Thoracic aorta (tissue), 2 donors: Measurements from ENCODE around the gene SRSF7. TPM values are rescaled to one million over a fixed set of nuclear protein-coding genes. Genes with fewer than 3 reads are reported as not detected.

Experiments used
- ATAC-seq: fragments of 150-250 bp; one replicate; pipeline ENCODE4 v1.8.0; 2017; ENCODE audit warnings: low read depth; ENCODE audit not compliant: insufficient number of reproducible peaks, low FRiP score
- DNase-seq: peaks from one replicate; pipeline ENCODE4 v3.0.0-alpha.2; 2020; ENCODE audit warnings: low spot score
- H3K27ac ChIP-seq, 2 donors: fragments of 200-600 bp; sonication (generic); 1 replicate in 1 of 2; 2 replicates in 1 of 2; pipeline ENCODE4 v1.5.1; 2016; ENCODE audit warnings: mild to moderate bottlenecking in 2 of 2, moderate library complexity in 2 of 2
- H3K27me3 ChIP-seq: fragments of 200-600 bp; sonication (generic); replicated peaks from 2 replicates; pipeline ENCODE4 v1.6.0; 2016; ENCODE audit warnings: mild to moderate bottlenecking; ENCODE audit not compliant: insufficient read depth
- H3K36me3 ChIP-seq: fragments of 200-600 bp; sonication (generic); one replicate; pipeline ENCODE4 v1.5.1; 2016
- H3K4me1 ChIP-seq, 2 donors: fragments of 200-600 bp; sonication (generic); 1 replicate in 1 of 2; 2 replicates in 1 of 2; pipeline versions ENCODE4 v1.5.1 to v1.6.0; 2016; ENCODE audit warnings: low read depth in 2 of 2, mild to moderate bottlenecking in 1 of 2; ENCODE audit not compliant: control insufficient read depth in 1 of 2
- H3K4me3 ChIP-seq: fragments of 200-600 bp; sonication (generic); 2 replicates; pipeline ENCODE4 v1.5.1; 2016; ENCODE audit warnings: mild to moderate bottlenecking
- H3K9me3 ChIP-seq: fragments of 200-600 bp; sonication (generic); 2 replicates; pipeline ENCODE4 v1.5.1; 2016
- CTCF ChIP-seq: fragments of 200-600 bp; sonication (generic); IDR thresholded peaks from one replicate; pipeline ENCODE4 v1.5.1; 2019; ENCODE audit warnings: antibody characterized with exemption
- total RNA-seq, 2 donors: library from RNA; depleted of rRNA; stranded (reverse); fragments of >200 nt; gene quantifications; one replicate each; pipeline versions ENCODE4 v1.1.0 to v1.2.3, GENCODE V29; 2016

The SRSF7 gene
- total RNA-seq, 2 donors from 2014 or later = 97.5 to 141 TPM

- no peak for TF ChIP-seq CTCF
- Histone ChIP-seq H3K9me3 (no peaks in the 10 kb centered on the region), H3K27ac (no peak overlapping the region), H3K36me3 (no peaks in the 10 kb centered on the region), H3K4me3 (no peak overlapping the region), H3K4me1 (peaks cover 1 to 10% of the 10 kb centered on the region in 2 donors), H3K27me3 (no peaks in the 10 kb centered on the region)
- DNase-seq (no peak), ATAC-seq (no peak)
Observed at GRCh38 chr2:38697116-38697840, 53.9 kb downstream of the SRSF7 start.

Other genes starting within 250 kb of the SRSF7 start
- 10 to 100 TPM; 60.1 to 64.7 TPM for gene HNRNPLL, start 148.4 kb downstream of the SRSF7 start, total RNA-seq
- gene GALM, start 85.2 kb downstream of the SRSF7 start, total RNA-seq = 10 to 100 TPM; 19.5 to 25.1 TPM
- gene GEMIN6, start 26.8 kb upstream of the SRSF7 start, total RNA-seq = 10 to 100 TPM in 1 of 2 donors, 1 to 10 TPM in 1; 7.7 to 10.6 TPM
- gene DHX57, start 124.6 kb upstream of the SRSF7 start, total RNA-seq = 10 to 100 TPM; 11.9 to 50.4 TPM
- gene MORN2, start 124.6 kb upstream of the SRSF7 start, total RNA-seq = 10 to 100 TPM in 1 of 2 donors, 1 to 10 TPM in 1; 3.4 to 15.5 TPM
- under 1 TPM; 0.35 to 0.41 TPM for gene ARHGEF33, start 138.5 kb upstream of the SRSF7 start, total RNA-seq